ENCODE measurements around the gene CDKN1C. TPM values are rescaled to one million over a fixed set of nuclear protein-coding genes. Genes with fewer than 3 reads are reported as not detected.

CDKN1C gene
- total RNA-seq, 5 donors from 2014 or later (not counting 1 experiment from before 2014, with no cell fraction given), result 2.1 to 7.0 (median 5.3) TPM

DNA sequence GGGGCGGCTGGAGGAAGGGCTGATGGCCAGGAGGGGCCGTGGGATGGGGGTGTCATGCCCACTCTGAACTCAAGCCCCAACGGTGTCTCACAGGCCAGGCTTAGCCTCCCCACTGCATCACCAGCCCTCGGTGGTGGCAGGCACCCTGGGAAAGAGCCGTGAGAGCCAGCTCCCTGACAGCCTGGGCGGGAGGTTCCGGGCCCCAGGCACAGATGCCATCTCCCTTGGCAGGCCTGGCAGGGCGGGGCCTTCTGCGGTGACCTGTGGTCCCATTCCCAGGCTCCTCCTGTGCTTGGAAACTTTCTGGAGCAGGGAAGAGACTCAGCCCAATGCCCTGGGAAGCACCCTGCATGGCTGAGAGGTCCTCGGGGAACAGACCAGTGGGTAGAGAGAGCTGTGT, 38.8 kb upstream of the CDKN1C start:
- peaks cover 0 to 27% of the 10 kb centered on the region in 2 experiments for H3K27me3 ChIP-seq (replicated peaks in 1 of 2; ENCODE audit: control insufficient read depth in 2 of 2, extremely low read depth in 1 of 2, insufficient read depth in 2 of 2, low read length in 1 of 2)
- Mint-ChIP-seq H3K27me3 (peaks cover 4 to 14% of the 10 kb centered on the region in 2 donors), H3K36me3 (no peaks in the 10 kb centered on the region), H3K27ac (no peak overlapping the region), H3K9me3 (no peaks in the 10 kb centered on the region), H3K4me1 (peaks cover 10 to 13% (median 13%) of the 10 kb centered on the region in 3 donors), H3K4me3 (no peak overlapping the region)
- H3K27ac ChIP-seq (ENCODE audit: low read length), result no peak overlapping the region
- DNase-seq (no peak), ATAC-seq (replicated peaks in 1 of 4) (no peak)
- H3K4me3 ChIP-seq (ENCODE audit: control insufficient read depth in 1 of 2, extremely low read depth in 1 of 2, low read length in 1 of 2), result no peak overlapping the region
- H3K9me3 ChIP-seq, result no peaks in the 10 kb centered on the region
- WGBS (ENCODE audit: insufficient coverage), result 89% methylated on average over 9 of the region's 10 CpGs
- ChIA-PET CTCF (no interaction called here), POLR2A (no interaction called here)
- no peaks in the 10 kb centered on the region for H3K36me3 ChIP-seq (ENCODE audit: control insufficient read depth in 2 of 2, extremely low read depth in 1 of 2, insufficient read depth in 1 of 2, low read length in 1 of 2)
- H3K4me1 ChIP-seq (ENCODE audit: control insufficient read depth in 1 of 2, extremely low read depth in 1 of 2, insufficient read depth in 2 of 2, low read length in 2 of 2), result peaks cover 2 to 16% of the 10 kb centered on the region in 2 experiments

DNA sequence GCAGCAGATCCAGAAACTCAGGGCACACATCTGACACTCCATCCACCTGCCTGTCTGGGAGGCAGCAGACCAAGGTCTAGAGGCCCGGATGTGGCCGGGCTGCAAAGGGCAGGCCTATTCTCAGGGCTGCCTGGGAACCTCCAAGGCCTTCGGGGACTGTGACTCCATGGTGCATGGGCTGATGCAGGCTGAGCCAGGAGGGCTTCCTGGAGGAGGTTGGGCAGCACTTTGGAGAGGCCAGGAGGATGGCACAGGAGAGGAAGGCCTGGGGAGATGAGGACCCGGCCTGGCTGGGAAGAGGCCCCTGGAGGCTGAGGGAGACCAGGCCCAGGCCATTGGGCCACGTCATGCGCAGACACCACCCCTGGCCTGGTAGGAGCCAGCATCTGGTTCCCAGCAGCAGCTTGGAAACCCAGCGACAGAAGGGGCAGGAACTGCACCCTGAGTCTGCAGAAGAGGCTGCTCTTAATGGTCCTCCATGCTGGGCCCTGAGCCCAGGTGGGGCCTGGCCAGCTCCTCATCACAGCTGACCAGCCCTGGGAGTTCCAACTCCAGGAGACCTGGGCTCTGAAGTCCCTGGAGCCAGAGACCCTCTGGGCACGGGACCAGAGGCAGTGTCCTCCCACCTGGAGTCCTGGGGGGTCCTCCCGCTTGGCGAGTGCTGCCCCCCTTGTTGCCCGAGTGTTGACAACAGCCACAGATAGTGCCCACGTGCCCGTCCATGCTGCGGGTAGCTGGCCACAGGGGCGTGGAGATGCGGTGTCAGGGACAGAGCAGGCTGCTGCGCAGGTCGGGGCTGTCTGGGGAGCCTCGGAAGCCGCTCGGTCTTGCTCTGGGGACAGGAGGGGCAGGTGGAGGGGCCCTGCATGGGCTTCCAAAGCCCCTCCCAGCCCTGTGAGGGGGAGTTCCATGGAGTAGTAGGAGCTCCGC, 38.1 kb upstream of the CDKN1C start:
- H3K27ac Mint-ChIP-seq, result no peak overlapping the region
- H3K36me3 ChIP-seq (ENCODE audit: control insufficient read depth in 2 of 2, extremely low read depth in 1 of 2, insufficient read depth in 1 of 2, low read length in 1 of 2), result no peaks in the 10 kb centered on the region
- ATAC-seq (replicated peaks in 1 of 4) (no peak), DNase-seq (no peak)
- H3K4me3 Mint-ChIP-seq, result no peak overlapping the region
- H3K9me3 ChIP-seq, result no peaks in the 10 kb centered on the region
- peaks cover 9 to 10% (median 10%) of the 10 kb centered on the region in 3 donors for H3K4me1 Mint-ChIP-seq
- WGBS (ENCODE audit: insufficient coverage), result 85% methylated on average over 20 of the region's 22 CpGs
- ChIA-PET CTCF (no interaction called here), POLR2A (no interaction called here)
- H3K4me1 ChIP-seq (ENCODE audit: control insufficient read depth in 1 of 2, extremely low read depth in 1 of 2, insufficient read depth in 2 of 2, low read length in 2 of 2), result peaks cover 0 to 11% of the 10 kb centered on the region in 2 experiments
- peaks cover 0 to 12% of the 10 kb centered on the region in 2 donors for H3K27me3 Mint-ChIP-seq
- H3K9me3 Mint-ChIP-seq, result no peaks in the 10 kb centered on the region
- H3K4me3 ChIP-seq (ENCODE audit: control insufficient read depth in 1 of 2, extremely low read depth in 1 of 2, low read length in 1 of 2), result no peak overlapping the region
- H3K36me3 Mint-ChIP-seq, result no peaks in the 10 kb centered on the region
- H3K27me3 ChIP-seq (replicated peaks in 1 of 2; ENCODE audit: control insufficient read depth in 2 of 2, extremely low read depth in 1 of 2, insufficient read depth in 2 of 2, low read length in 1 of 2), result peaks cover 0 to 22% of the 10 kb centered on the region in 2 experiments
- H3K27ac ChIP-seq (ENCODE audit: low read length), result no peak overlapping the region

DNA sequence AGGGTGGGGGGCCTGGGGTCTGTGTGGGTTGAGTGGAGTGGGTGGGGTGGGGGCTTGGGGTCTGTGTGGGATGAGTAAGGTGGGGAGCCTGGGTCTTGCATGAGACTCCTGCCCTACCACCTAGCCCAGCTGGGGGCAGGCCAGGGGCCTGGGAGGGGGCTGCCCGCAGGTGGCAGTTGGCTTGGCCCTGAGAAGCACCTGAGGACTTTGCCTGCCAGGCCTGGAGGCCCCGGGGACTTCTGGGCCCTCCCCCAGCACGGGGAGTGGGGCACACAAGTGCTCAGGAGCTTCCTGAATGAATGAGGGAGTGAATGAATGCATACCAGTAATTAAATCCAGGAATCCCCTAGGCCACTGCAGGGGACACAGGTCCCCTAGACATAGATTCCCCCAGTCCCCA, 37.1 kb upstream of the CDKN1C start:
- peaks cover 2% of the 10 kb centered on the region in 3 donors for H3K4me1 Mint-ChIP-seq
- H3K36me3 Mint-ChIP-seq, result no peaks in the 10 kb centered on the region
- Histone ChIP-seq H3K27ac (ENCODE audit: low read length) (no peak overlapping the region), H3K4me1 (ENCODE audit: control insufficient read depth in 1 of 2, extremely low read depth in 1 of 2, insufficient read depth in 2 of 2, low read length in 2 of 2) (peaks cover 0 to under 1% of the 10 kb centered on the region in 2 experiments), H3K36me3 (ENCODE audit: control insufficient read depth in 2 of 2, extremely low read depth in 1 of 2, insufficient read depth in 1 of 2, low read length in 1 of 2) (no peaks in the 10 kb centered on the region), H3K27me3 (replicated peaks in 1 of 2; ENCODE audit: control insufficient read depth in 2 of 2, extremely low read depth in 1 of 2, insufficient read depth in 2 of 2, low read length in 1 of 2) (peaks cover 0 to 12% of the 10 kb centered on the region in 2 experiments), H3K4me3 (ENCODE audit: control insufficient read depth in 1 of 2, extremely low read depth in 1 of 2, low read length in 1 of 2) (no peak overlapping the region), H3K9me3 (no peaks in the 10 kb centered on the region)
- H3K27me3 Mint-ChIP-seq, result peaks cover 0 to 4% of the 10 kb centered on the region in 2 donors
- no peak overlapping the region for H3K27ac Mint-ChIP-seq
- CTCF ChIA-PET, result no interaction called here
- no peaks in the 10 kb centered on the region for H3K9me3 Mint-ChIP-seq
- H3K4me3 Mint-ChIP-seq, result no peak overlapping the region
- DNase-seq (no peak), ATAC-seq (replicated peaks in 1 of 4) (no peak)
- POLR2A ChIA-PET, result no interaction called here
- WGBS (ENCODE audit: insufficient coverage), result no CpG with 5 or more reads among the region's 3 CpGs

DNA sequence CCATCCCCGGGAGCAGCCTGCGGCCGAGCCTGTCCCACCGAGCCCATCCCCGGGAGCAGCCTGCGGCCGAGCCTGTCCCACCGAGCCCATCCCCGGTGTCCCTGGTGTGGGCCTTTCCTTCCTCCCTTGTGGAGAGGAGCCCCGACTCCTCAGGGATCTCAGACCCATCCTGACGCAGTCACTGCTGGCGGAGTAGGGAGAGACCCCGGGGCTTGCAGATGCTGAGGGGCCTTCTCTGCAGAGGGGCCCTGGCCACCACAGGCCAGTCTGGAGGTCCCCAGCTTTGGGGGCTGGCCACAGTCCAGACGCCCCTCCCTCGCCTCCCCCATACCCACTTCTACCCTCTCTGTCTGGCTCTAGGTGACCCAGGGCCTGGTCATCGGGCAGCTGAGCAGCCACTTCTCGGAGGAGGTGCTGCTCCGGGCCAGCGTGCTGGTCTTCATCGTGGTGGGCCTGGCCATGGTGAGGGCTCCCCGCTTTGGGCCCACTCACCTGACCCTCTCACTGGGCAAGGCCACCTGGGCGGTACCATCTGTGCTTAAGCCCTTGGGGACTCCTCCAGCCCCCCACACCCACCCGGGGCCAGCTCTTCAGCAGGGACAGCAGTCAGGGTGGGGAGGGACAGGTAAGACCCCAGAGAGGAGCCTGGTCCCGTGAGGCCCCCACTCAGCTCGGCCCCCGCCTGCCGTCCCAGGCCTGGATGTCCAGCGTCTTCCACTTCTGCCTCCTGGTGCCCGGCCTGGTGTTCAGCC, 36.3 kb upstream of the CDKN1C start:
- no peaks in the 10 kb centered on the region for H3K36me3 ChIP-seq (ENCODE audit: control insufficient read depth in 2 of 2, extremely low read depth in 1 of 2, insufficient read depth in 1 of 2, low read length in 1 of 2)
- no peak for ATAC-seq (replicated peaks in 1 of 4)
- Mint-ChIP-seq H3K27me3 (no peaks in the 10 kb centered on the region), H3K36me3 (no peaks in the 10 kb centered on the region), H3K9me3 (no peaks in the 10 kb centered on the region), H3K4me3 (no peak overlapping the region), H3K4me1 (no peaks in the 10 kb centered on the region), H3K27ac (no peak overlapping the region)
- H3K9me3 ChIP-seq, result no peaks in the 10 kb centered on the region
- DNase-seq, result no peak
- ChIA-PET CTCF (no interaction called here), POLR2A (no interaction called here)
- no peaks in the 10 kb centered on the region for H3K4me1 ChIP-seq (ENCODE audit: control insufficient read depth in 1 of 2, extremely low read depth in 1 of 2, insufficient read depth in 2 of 2, low read length in 2 of 2)
- H3K27me3 ChIP-seq (replicated peaks in 1 of 2; ENCODE audit: control insufficient read depth in 2 of 2, extremely low read depth in 1 of 2, insufficient read depth in 2 of 2, low read length in 1 of 2), result peaks cover 0 to 4% of the 10 kb centered on the region in 2 experiments
- H3K27ac ChIP-seq (ENCODE audit: low read length), result no peak overlapping the region
- WGBS (ENCODE audit: insufficient coverage), result 87% methylated on average over 16 of the region's 29 CpGs
- H3K4me3 ChIP-seq (ENCODE audit: control insufficient read depth in 1 of 2, extremely low read depth in 1 of 2, low read length in 1 of 2), result no peak overlapping the region

DNA sequence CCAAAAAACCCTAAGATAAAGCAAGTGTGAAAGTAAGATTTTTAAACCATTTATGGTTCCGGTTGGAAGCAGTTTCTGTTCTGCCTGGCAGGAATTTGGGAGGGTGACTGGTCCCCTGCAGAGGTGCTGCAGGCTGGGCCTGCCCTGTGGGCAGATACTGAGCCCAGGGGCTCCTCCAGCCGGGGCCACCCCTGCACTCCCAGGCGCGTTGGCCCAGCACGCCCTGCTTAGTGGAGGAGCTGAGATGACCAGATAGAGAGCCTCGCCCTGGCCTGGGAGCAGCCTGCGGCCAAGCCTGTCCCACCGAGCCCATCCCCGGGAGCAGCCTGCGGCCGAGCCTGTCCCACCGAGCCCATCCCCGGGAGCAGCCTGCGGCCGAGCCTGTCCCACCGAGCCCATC, 35.7 kb upstream of the CDKN1C start:
- no peaks in the 10 kb centered on the region for H3K36me3 Mint-ChIP-seq
- H3K27me3 Mint-ChIP-seq, result no peaks in the 10 kb centered on the region
- 91% methylated on average over 5 of the region's 16 CpGs for WGBS (ENCODE audit: insufficient coverage)
- H3K4me3 ChIP-seq (ENCODE audit: control insufficient read depth in 1 of 2, extremely low read depth in 1 of 2, low read length in 1 of 2), result no peak overlapping the region
- H3K9me3 ChIP-seq, result no peaks in the 10 kb centered on the region
- no peaks in the 10 kb centered on the region for H3K9me3 Mint-ChIP-seq
- ChIA-PET CTCF (no interaction called here), POLR2A (no interaction called here)
- no peaks in the 10 kb centered on the region for H3K36me3 ChIP-seq (ENCODE audit: control insufficient read depth in 2 of 2, extremely low read depth in 1 of 2, insufficient read depth in 1 of 2, low read length in 1 of 2)
- no peak for ATAC-seq (replicated peaks in 1 of 4)
- H3K27me3 ChIP-seq (replicated peaks in 1 of 2; ENCODE audit: control insufficient read depth in 2 of 2, extremely low read depth in 1 of 2, insufficient read depth in 2 of 2, low read length in 1 of 2), result no peaks in the 10 kb centered on the region
- H3K4me1 ChIP-seq (ENCODE audit: control insufficient read depth in 1 of 2, extremely low read depth in 1 of 2, insufficient read depth in 2 of 2, low read length in 2 of 2), result no peaks in the 10 kb centered on the region
- no peak overlapping the region for H3K27ac ChIP-seq (ENCODE audit: low read length)
- no peaks in the 10 kb centered on the region for H3K4me1 Mint-ChIP-seq
- H3K4me3 Mint-ChIP-seq, result no peak overlapping the region
- DNase-seq, result no peak
- no peak overlapping the region for H3K27ac Mint-ChIP-seq

DNA sequence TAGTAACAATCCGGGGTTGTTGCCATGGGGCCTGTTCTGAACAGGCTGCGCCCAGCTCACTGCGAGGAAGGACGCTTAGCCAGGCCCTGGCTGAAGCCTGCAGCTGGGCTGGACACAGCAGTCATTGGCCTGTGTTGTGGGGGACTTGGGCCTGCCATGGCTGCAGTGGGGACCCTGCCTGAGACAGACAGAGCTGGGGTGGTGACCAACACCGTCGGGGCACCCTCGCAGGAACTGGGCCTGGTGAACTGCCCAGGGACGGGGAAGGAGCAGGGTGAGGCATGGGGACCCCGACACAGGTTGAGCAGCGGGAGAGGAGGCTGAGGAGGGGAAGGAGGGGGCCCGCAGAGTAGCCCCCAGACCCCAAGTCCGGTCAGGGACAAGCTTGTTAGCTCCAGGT, 34.8 kb upstream of the CDKN1C start:
- Mint-ChIP-seq H3K36me3 (no peaks in the 10 kb centered on the region), H3K9me3 (no peaks in the 10 kb centered on the region), H3K27me3 (no peaks in the 10 kb centered on the region), H3K27ac (no peak overlapping the region), H3K4me3 (no peak overlapping the region), H3K4me1 (peaks cover 0 to under 1% (median 0%) of the 10 kb centered on the region in 3 donors)
- Histone ChIP-seq H3K4me1 (ENCODE audit: control insufficient read depth in 1 of 2, extremely low read depth in 1 of 2, insufficient read depth in 2 of 2, low read length in 2 of 2) (no peaks in the 10 kb centered on the region), H3K36me3 (ENCODE audit: control insufficient read depth in 2 of 2, extremely low read depth in 1 of 2, insufficient read depth in 1 of 2, low read length in 1 of 2) (no peaks in the 10 kb centered on the region), H3K27ac (ENCODE audit: low read length) (no peak overlapping the region), H3K4me3 (ENCODE audit: control insufficient read depth in 1 of 2, extremely low read depth in 1 of 2, low read length in 1 of 2) (no peak overlapping the region), H3K27me3 (replicated peaks in 1 of 2; ENCODE audit: control insufficient read depth in 2 of 2, extremely low read depth in 1 of 2, insufficient read depth in 2 of 2, low read length in 1 of 2) (no peaks in the 10 kb centered on the region), H3K9me3 (no peaks in the 10 kb centered on the region)
- POLR2A ChIA-PET, result no interaction called here
- DNase-seq (no peak), ATAC-seq (replicated peaks in 1 of 4) (no peak)
- WGBS (ENCODE audit: insufficient coverage), result 87% methylated on average over 10 of the region's 12 CpGs
- CTCF ChIA-PET, result no interaction called here
